H9 (cell line): ENCODE measurements around the gene TEX26. TPM values are rescaled to one million over a fixed set of nuclear protein-coding genes. Genes with fewer than 3 reads are reported as not detected.

Source experiments
- DNase-seq: peaks from one replicate; pipeline ENCODE4 v3.0.0-alpha.2; 2017
- H2AFZ ChIP-seq: one replicate; pipeline ENCODE4 v1.6.1; 2013; ENCODE audit warnings: mild to moderate bottlenecking, low read length, control low read depth, moderate library complexity
- H2AK5ac ChIP-seq: 2 replicates; pipeline ENCODE4 v1.6.1; 2013; ENCODE audit warnings: low read length, control low read depth, mixed read lengths; ENCODE audit not compliant: insufficient read length
- H2BK120ac ChIP-seq: one replicate; pipeline ENCODE4 v1.6.1; 2013; ENCODE audit warnings: low read depth, mild to moderate bottlenecking, low read length, control low read depth, inconsistent platforms; ENCODE audit not compliant: poor library complexity, severe bottlenecking
- H2BK12ac ChIP-seq: 2 replicates; pipeline ENCODE4 v1.6.1; 2013; ENCODE audit warnings: low read length, control low read depth, mixed read lengths, low read depth; ENCODE audit not compliant: insufficient read length
- H2BK15ac ChIP-seq: 2 replicates; pipeline ENCODE4 v1.6.1; 2013; ENCODE audit warnings: low read depth, low read length, control low read depth
- H2BK20ac ChIP-seq: one replicate; pipeline ENCODE4 v1.6.1; 2013; ENCODE audit warnings: low read depth, mild to moderate bottlenecking, low read length, control low read depth, inconsistent platforms; ENCODE audit not compliant: poor library complexity, severe bottlenecking
- H2BK5ac ChIP-seq: 2 replicates; pipeline ENCODE4 v1.6.1; 2013; ENCODE audit warnings: low read length, control low read depth, mixed read lengths; ENCODE audit not compliant: insufficient read length
- H3K14ac ChIP-seq: 2 replicates; pipeline ENCODE4 v1.6.1; 2013; ENCODE audit warnings: low read length, control low read depth; ENCODE audit not compliant: insufficient read depth
- H3K18ac ChIP-seq: 2 replicates; pipeline ENCODE4 v1.6.1; 2013; ENCODE audit warnings: low read depth, mild to moderate bottlenecking, mixed read lengths, low read length, control low read depth; ENCODE audit not compliant: insufficient read length
- H3K23ac ChIP-seq: 2 replicates; pipeline ENCODE4 v1.6.1; 2013; ENCODE audit warnings: low read length, control low read depth, mixed read lengths, low read depth; ENCODE audit not compliant: insufficient read length
- H3K23me2 ChIP-seq: 2 replicates; pipeline ENCODE4 v1.6.1; 2013; ENCODE audit warnings: low read depth, mild to moderate bottlenecking, mixed read lengths, low read length, control low read depth; ENCODE audit not compliant: insufficient read length, poor library complexity, severe bottlenecking
- H3K27ac ChIP-seq: 2 replicates; pipeline ENCODE4 v1.5.1; 2013; ENCODE audit warnings: low read length, control low read depth, mixed read lengths, low read depth; ENCODE audit not compliant: insufficient read length
- H3K27me3 ChIP-seq: 2 replicates; pipeline ENCODE4 v1.6.1; 2013; ENCODE audit warnings: low read length, control low read depth, inconsistent platforms; ENCODE audit not compliant: insufficient read depth
- H3K4ac ChIP-seq: 2 replicates; pipeline ENCODE4 v1.6.1; 2013; ENCODE audit warnings: low read depth, mild to moderate bottlenecking, control low read depth, inconsistent platforms, low read length, moderate library complexity
- H3K4me1 ChIP-seq: 2 replicates; pipeline ENCODE4 v1.6.1; 2013; ENCODE audit warnings: low read length, control low read depth, inconsistent platforms; ENCODE audit not compliant: insufficient read depth
- H3K4me2 ChIP-seq: 2 replicates; pipeline ENCODE4 v1.6.1; 2013; ENCODE audit warnings: low read length, control low read depth, mixed read lengths; ENCODE audit not compliant: insufficient read length, insufficient read depth
- H3K56ac ChIP-seq: 2 replicates; pipeline ENCODE4 v1.6.1; 2013; ENCODE audit warnings: low read depth, mild to moderate bottlenecking, mixed read lengths, low read length, control low read depth; ENCODE audit not compliant: insufficient read length
- H3K79me1 ChIP-seq: 2 replicates; pipeline ENCODE4 v1.6.1; 2013; ENCODE audit warnings: low read depth, mild to moderate bottlenecking, moderate library complexity, low read length, control low read depth, inconsistent platforms; ENCODE audit not compliant: insufficient read depth, poor library complexity, severe bottlenecking
- H3K79me2 ChIP-seq: 2 replicates; pipeline ENCODE4 v1.6.1; 2013; ENCODE audit warnings: low read length, control low read depth, inconsistent platforms; ENCODE audit not compliant: insufficient read depth
- H3K9ac ChIP-seq: 2 replicates; pipeline ENCODE4 v1.6.1; 2013; ENCODE audit warnings: low read length, control low read depth, mixed read lengths; ENCODE audit not compliant: insufficient read length; ENCODE audit errors: extremely low read depth
- H3K9me3 ChIP-seq: one replicate; pipeline ENCODE4 v1.6.1; 2013; ENCODE audit warnings: low read depth, low read length, inconsistent platforms; ENCODE audit not compliant: control insufficient read depth
- H3T11ph ChIP-seq: one replicate; pipeline ENCODE4 v1.6.1; 2013; ENCODE audit warnings: mild to moderate bottlenecking, low read length, control low read depth, inconsistent platforms
- H4K20me1 ChIP-seq: one replicate; pipeline ENCODE4 v1.6.1; 2013; ENCODE audit not compliant: control insufficient read depth, insufficient read length, insufficient read depth
- H4K5ac ChIP-seq: 2 replicates; pipeline ENCODE4 v1.6.1; 2013; ENCODE audit warnings: low read depth, mild to moderate bottlenecking, mixed read lengths, low read length, control low read depth; ENCODE audit not compliant: insufficient read length
- H4K8ac ChIP-seq: replicated peaks from 2 replicates; pipeline ENCODE4 v1.6.1; 2013; ENCODE audit warnings: low read length, control low read depth, mixed read lengths, low read depth; ENCODE audit not compliant: insufficient read length
- H4K91ac ChIP-seq: 2 replicates; pipeline ENCODE4 v1.6.1; 2013; ENCODE audit warnings: low read depth, mild to moderate bottlenecking, moderate library complexity, mixed read lengths, low read length, control low read depth; ENCODE audit not compliant: insufficient read length
- H3K27ac Mint-ChIP-seq, 3 experiments: 2 replicates in 2 of 3; 3 replicates in 1 of 3; pipeline ENCODE4 v1.8.0; 2020 to 2021; ENCODE audit warnings: mixed read lengths in 3 of 3, mild to moderate bottlenecking in 1 of 3, moderate library complexity in 1 of 3
- H3K27me3 Mint-ChIP-seq: 2 replicates; pipeline ENCODE4 v1.8.0; 2021; ENCODE audit warnings: low read depth, mild to moderate bottlenecking, moderate library complexity, mixed read lengths
- H3K36me3 Mint-ChIP-seq, 3 experiments: 2 replicates in 2 of 3; 3 replicates in 1 of 3; pipeline ENCODE4 v1.8.0; 2020 to 2021; ENCODE audit warnings: low read depth in 3 of 3, mixed read lengths in 3 of 3; ENCODE audit not compliant: insufficient read depth in 1 of 3
- H3K4me1 Mint-ChIP-seq, 2 experiments: 2 replicates each; pipeline ENCODE4 v1.8.0; 2020; ENCODE audit warnings: mixed read lengths in 2 of 2
- H3K4me3 Mint-ChIP-seq, 2 experiments: 2 replicates in 1 of 2; 3 replicates in 1 of 2; pipeline ENCODE4 v1.8.0; 2020 to 2021; ENCODE audit warnings: mild to moderate bottlenecking in 2 of 2, mixed read lengths in 2 of 2, moderate library complexity in 1 of 2
- H3K9me3 Mint-ChIP-seq, 2 experiments: 2 replicates in 1 of 2; 3 replicates in 1 of 2; pipeline ENCODE4 v1.8.0; 2020; ENCODE audit warnings: mild to moderate bottlenecking in 2 of 2, mixed read lengths in 2 of 2, moderate library complexity in 1 of 2
- CTCF ChIP-seq: fragments of 200-600 bp; sonication (generic); conservative IDR thresholded peaks from 3 replicates; pipeline ENCODE4 v1.8.0; 2021; ENCODE audit warnings: antibody characterized with exemption, mild to moderate bottlenecking
- WGBS: extraction: QIAGEN DNeasy Blood & Tissue Kit; methylation state at CpG from one replicate; pipeline ENCODE4 v1.1.7; 2013; ENCODE audit warnings: missing lambda C conversion rate, low lambda C conversion rate, mixed read lengths; ENCODE audit not compliant: insufficient read length; ENCODE audit errors: extremely low coverage; 5-methylcytosine and 5-hydroxymethylcytosine counted together
- total RNA-seq: library from RNA; stranded (reverse); gene quantifications from 2 replicates; pipeline ENCODE4 v1.2.1, GENCODE V29; 2021

Gene TEX26
- total RNA-seq, 1 experiment from 2014 or later, result not detected

GRCh38 chr13:31022288-31022895 lies 89.9 kb downstream of the TEX26 start:
- H3K4ac ChIP-seq, result no peak overlapping the region
- H3K14ac ChIP-seq, result no peak overlapping the region
- no peak overlapping the region for H2AK5ac ChIP-seq
- H4K8ac ChIP-seq, result no peak overlapping the region
- no peaks in the 10 kb centered on the region for H3K9me3 Mint-ChIP-seq
- no CpG with 5 or more reads among the region's 13 CpGs for WGBS
- H2AFZ ChIP-seq, result no peak overlapping the region
- H3K4me1 ChIP-seq, result no peaks in the 10 kb centered on the region
- H2BK15ac ChIP-seq, result no peak overlapping the region
- H2BK120ac ChIP-seq, result no peak overlapping the region
- no peak overlapping the region for H2BK5ac ChIP-seq
- no peak overlapping the region for H4K91ac ChIP-seq
- no peak for TF ChIP-seq CTCF
- H3K27me3 Mint-ChIP-seq, result no peaks in the 10 kb centered on the region
- no peaks in the 10 kb centered on the region for H3K79me1 ChIP-seq
- no peaks in the 10 kb centered on the region for H3K9me3 ChIP-seq
- H3K79me2 ChIP-seq, result no peaks in the 10 kb centered on the region
- no peak overlapping the region for H3T11ph ChIP-seq
- no peak overlapping the region for H2BK20ac ChIP-seq
- no peak overlapping the region for H3K4me2 ChIP-seq
- no peak for DNase-seq
- H2BK12ac ChIP-seq, result no peak overlapping the region
- no peak overlapping the region for H3K18ac ChIP-seq
- no peaks in the 10 kb centered on the region; a peak in 1 of 7 replicates for H3K36me3 Mint-ChIP-seq
- H3K27ac ChIP-seq, result no peak overlapping the region
- H3K56ac ChIP-seq, result no peak overlapping the region
- H3K23ac ChIP-seq, result no peak overlapping the region
- no peak overlapping the region for H4K5ac ChIP-seq
- peaks cover 4 to 6% of the 10 kb centered on the region in 2 experiments; a peak in 2 of 4 replicates for H3K4me1 Mint-ChIP-seq
- H3K27me3 ChIP-seq, result no peaks in the 10 kb centered on the region
- H3K23me2 ChIP-seq, result no peaks in the 10 kb centered on the region
- H4K20me1 ChIP-seq, result no peaks in the 10 kb centered on the region
- no peak overlapping the region for H3K4me3 Mint-ChIP-seq
- peak overlapping the region in 1 of 3 experiments; percentile 50; a peak in 1 of 7 replicates for H3K27ac Mint-ChIP-seq
- no peak overlapping the region for H3K9ac ChIP-seq
